Suprapubic skin (tissue), 4 donors: ENCODE measurements around the gene DHX16.

ENCODE experiments used
- CTCF ChIP-seq, 2 donors: fragments of 200-600 bp in 1 of 2; fragments of 450-650 bp in 1 of 2; sonication (generic) in 1 of 2; IDR thresholded peaks; one replicate each; pipeline ENCODE4 v1.5.1; 2016 to 2019; ENCODE audit warnings: antibody characterized with exemption in 2 of 2, mild to moderate bottlenecking in 1 of 2, moderate library complexity in 1 of 2
- POLR2A ChIP-seq, 2 donors: fragments of 450-650 bp; IDR thresholded peaks; one replicate each; pipeline ENCODE4 v1.6.1; 2017; ENCODE audit warnings: antibody characterized with exemption in 2 of 2, mild to moderate bottlenecking in 2 of 2, moderate library complexity in 2 of 2
- POLR2AphosphoS5 ChIP-seq, 3 donors: sonication (generic); formaldehyde crosslinking; IDR thresholded peaks; one replicate each; pipeline ENCODE4 v1.6.1; 2017; ENCODE audit warnings: antibody characterized with exemption in 3 of 3

DNA sequence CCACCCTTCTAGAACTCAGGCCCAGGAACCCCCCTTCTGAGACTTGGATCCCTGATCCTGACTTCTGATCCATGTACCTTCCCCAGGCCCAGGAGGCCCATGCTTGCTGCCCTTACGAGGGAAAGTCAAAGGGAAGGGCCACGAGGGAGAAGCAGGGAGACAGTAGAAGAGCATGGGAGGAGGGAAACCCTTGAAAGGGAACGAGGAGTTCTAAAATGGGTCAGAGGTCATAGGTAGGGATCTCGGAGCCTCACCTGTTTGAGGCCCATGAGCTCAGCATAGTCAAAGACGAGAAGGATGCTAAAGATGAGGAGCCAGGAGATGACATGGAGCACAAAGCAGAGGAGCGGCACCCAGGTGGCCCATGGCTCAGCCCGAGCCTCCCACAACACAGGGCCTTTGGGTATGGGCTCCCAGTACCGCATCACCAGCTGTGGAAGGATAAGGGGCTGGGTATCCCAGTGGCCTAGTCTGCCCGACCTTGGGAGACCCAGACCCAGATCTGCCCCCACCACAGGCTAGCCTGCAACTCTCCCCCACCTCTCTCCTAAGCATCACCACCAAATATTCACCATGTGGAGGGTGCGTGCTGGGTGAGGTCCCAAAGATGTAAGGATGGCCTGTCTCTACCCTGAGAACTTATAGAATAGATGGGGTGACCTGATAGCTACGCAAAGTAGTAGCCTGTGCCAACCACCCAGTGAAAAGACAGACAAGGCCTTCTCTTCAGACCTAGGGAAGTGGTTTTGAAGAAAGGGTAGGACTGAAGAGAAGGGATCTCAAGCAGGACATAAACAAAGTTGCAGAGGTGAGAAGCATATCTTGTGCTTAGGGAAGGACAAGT, 16.4 kb upstream of the DHX16 start:
- TF ChIP-seq CTCF (IDR thresholded peaks at IDR 0.05) (no peak), POLR2A (IDR thresholded peaks at IDR 0.05) (no peak), POLR2AphosphoS5 (IDR thresholded peaks at IDR 0.05) (no peak)
